GM23338 (cell line): ENCODE measurements around the gene DIP2B. TPM values are rescaled to one million over a fixed set of nuclear protein-coding genes. Genes with fewer than 3 reads are reported as not detected.

Source experiments
- ATAC-seq: fragments of 200-7000 bp; cut with Tn5 transposase; 3 replicates; pipeline ENCODE4 v1.9.1; 2020
- DNase-seq: peaks from one replicate; pipeline ENCODE4 v3.0.0-alpha.2; 2015; ENCODE audit warnings: low spot score
- H2AFZ ChIP-seq: fragments of 200-600 bp; sonication (generic); 2 replicates; pipeline ENCODE4 v1.8.0; 2016; ENCODE audit warnings: antibody characterized with exemption, mild to moderate bottlenecking, moderate library complexity
- H3F3A ChIP-seq: fragments of 200-600 bp; sonication (generic); replicated peaks from 2 replicates; pipeline ENCODE4 v1.8.0; 2017; ENCODE audit warnings: antibody characterized with exemption, mixed run types, low read depth
- H3K27ac ChIP-seq: fragments of 200-600 bp; sonication (generic); 2 replicates; pipeline ENCODE4 v1.6.1; 2016; ENCODE audit warnings: low read depth
- H3K27me3 ChIP-seq: fragments of 200-600 bp; sonication (generic); 2 replicates; pipeline ENCODE4 v1.8.0; 2016; ENCODE audit warnings: mild to moderate bottlenecking, mixed run types, moderate library complexity; ENCODE audit not compliant: insufficient read depth
- H3K36me3 ChIP-seq: fragments of 200-600 bp; sonication (generic); 2 replicates; pipeline ENCODE4 v1.8.0; 2016; ENCODE audit warnings: mild to moderate bottlenecking; ENCODE audit not compliant: insufficient read depth
- H3K4me1 ChIP-seq: fragments of 200-600 bp; sonication (generic); 2 replicates; pipeline ENCODE4 v1.8.0; 2016; ENCODE audit warnings: mild to moderate bottlenecking, moderate library complexity; ENCODE audit not compliant: insufficient read depth
- H3K4me2 ChIP-seq: fragments of 200-600 bp; sonication (generic); 2 replicates; pipeline ENCODE4 v1.7.1; 2017; ENCODE audit warnings: mixed run types
- H3K4me3 ChIP-seq: fragments of 200-600 bp; sonication (generic); 2 replicates; pipeline ENCODE4 v1.6.1; 2016; ENCODE audit warnings: mixed run types
- H3K79me2 ChIP-seq: fragments of 200-600 bp; sonication (generic); replicated peaks from 2 replicates; pipeline ENCODE4 v1.8.0; 2017; ENCODE audit warnings: mild to moderate bottlenecking; ENCODE audit not compliant: insufficient read depth
- H3K9me2 ChIP-seq: fragments of 200-600 bp; sonication (generic); 2 replicates; pipeline ENCODE4 v1.8.0; 2017; ENCODE audit not compliant: insufficient read depth
- H4K20me1 ChIP-seq: fragments of 200-600 bp; sonication (generic); replicated peaks from 2 replicates; pipeline ENCODE4 v1.8.0; 2017; ENCODE audit warnings: mild to moderate bottlenecking; ENCODE audit not compliant: insufficient read depth
- H3K27ac Mint-ChIP-seq: 2 replicates; pipeline ENCODE4 v1.8.0; 2020; ENCODE audit warnings: inconsistent platforms, mild to moderate bottlenecking, moderate library complexity, mixed read lengths
- H3K27me3 Mint-ChIP-seq: 3 replicates; pipeline ENCODE4 v1.8.0; 2022; ENCODE audit warnings: low read depth, mild to moderate bottlenecking, moderate library complexity, mixed read lengths, inconsistent platforms; ENCODE audit not compliant: insufficient read depth, poor library complexity
- H3K36me3 Mint-ChIP-seq: 3 replicates; pipeline ENCODE4 v1.8.0; 2021; ENCODE audit warnings: low read depth, mild to moderate bottlenecking, inconsistent platforms, moderate library complexity, mixed read lengths
- H3K4me1 Mint-ChIP-seq: 3 replicates; pipeline ENCODE4 v1.8.0; 2020; ENCODE audit warnings: mild to moderate bottlenecking, inconsistent platforms, mixed read lengths
- H3K4me3 Mint-ChIP-seq: 3 replicates; pipeline ENCODE4 v1.8.0; 2021; ENCODE audit warnings: moderate library complexity, mild to moderate bottlenecking, inconsistent platforms, mixed read lengths
- H3K9me3 Mint-ChIP-seq: 3 replicates; pipeline ENCODE4 v1.8.0; 2020; ENCODE audit warnings: moderate library complexity, mild to moderate bottlenecking, inconsistent platforms, mixed read lengths
- CREB1 ChIP-seq: fragments of 250-450 bp; sonication (Bioruptor Pico); IDR thresholded peaks from 2 replicates; pipeline ENCODE4 v1.5.0; 2020; ENCODE audit warnings: low read depth, mild to moderate bottlenecking, moderate library complexity
- EZH2 ChIP-seq: fragments of 200-600 bp; sonication (generic); IDR thresholded peaks from one replicate; pipeline ENCODE4 v1.8.0; 2017; ENCODE audit warnings: antibody characterized with exemption, mild to moderate bottlenecking, low read depth; ENCODE audit not compliant: unreplicated experiment
- EZH2phosphoT487 ChIP-seq: fragments of 200-600 bp; sonication (generic); IDR thresholded peaks from one replicate; pipeline ENCODE4 v1.8.1; 2018; ENCODE audit warnings: antibody characterized with exemption; ENCODE audit not compliant: unreplicated experiment
- JUNB ChIP-seq: IDR thresholded peaks from one replicate; pipeline ENCODE4 v1.6.1; 2016; ENCODE audit warnings: antibody characterized with exemption; ENCODE audit not compliant: unreplicated experiment
- NANOG ChIP-seq: IDR thresholded peaks from 2 replicates; pipeline ENCODE4 v1.6.1; 2016; ENCODE audit warnings: antibody characterized with exemption, borderline replicate concordance
- POLR2AphosphoS5 ChIP-seq: IDR thresholded peaks from 2 replicates; pipeline ENCODE4 v1.6.1; 2016; ENCODE audit warnings: antibody characterized with exemption, low read depth
- STAT1 ChIP-seq: IDR thresholded peaks from one replicate; pipeline ENCODE4 v1.6.1; 2016; ENCODE audit warnings: antibody characterized with exemption; ENCODE audit not compliant: unreplicated experiment
- polyA plus RNA-seq: library from polyadenylated mRNA; unstranded; fragments of >200 nt; fragmentation: Nextera tagmentation; extraction: Ambion mirVana; gene quantifications from 2 replicates; pipeline ENCODE4 v1.2.1, GENCODE V29; 2016
- total RNA-seq: library from RNA; depleted of rRNA; stranded (reverse); fragments of >200 nt; shearing (Covaris generic); gene quantifications from 2 replicates; pipeline ENCODE4 v1.2.3, GENCODE V29; 2014
- TF ChIP-seq, protein P1 (sequence below), 2 experiments: fragments of 200-600 bp in 1 of 2; sonication (generic) in 1 of 2; conservative IDR thresholded peaks; 2 replicates each; pipeline versions ENCODE4 v1.5.1 to v1.6.1; 2016 to 2017; ENCODE audit warnings: antibody characterized with exemption in 2 of 2, low read depth in 2 of 2, mild to moderate bottlenecking in 2 of 2, moderate library complexity in 1 of 2
- TF ChIP-seq, protein P2 (sequence below): IDR thresholded peaks from one replicate; pipeline ENCODE4 v1.6.1; 2018; ENCODE audit warnings: antibody characterized with exemption; ENCODE audit not compliant: unreplicated experiment
- TF ChIP-seq, protein P3 (sequence below): fragments of 250-450 bp; sonication (Bioruptor Pico); IDR thresholded peaks from 2 replicates; pipeline ENCODE4 v1.5.0; 2020; ENCODE audit warnings: mild to moderate bottlenecking, moderate library complexity

The DIP2B gene
- total and polyA plus RNA-seq, 2 experiments from 2014 or later: 8.0 to 36.4 TPM

DNA sequence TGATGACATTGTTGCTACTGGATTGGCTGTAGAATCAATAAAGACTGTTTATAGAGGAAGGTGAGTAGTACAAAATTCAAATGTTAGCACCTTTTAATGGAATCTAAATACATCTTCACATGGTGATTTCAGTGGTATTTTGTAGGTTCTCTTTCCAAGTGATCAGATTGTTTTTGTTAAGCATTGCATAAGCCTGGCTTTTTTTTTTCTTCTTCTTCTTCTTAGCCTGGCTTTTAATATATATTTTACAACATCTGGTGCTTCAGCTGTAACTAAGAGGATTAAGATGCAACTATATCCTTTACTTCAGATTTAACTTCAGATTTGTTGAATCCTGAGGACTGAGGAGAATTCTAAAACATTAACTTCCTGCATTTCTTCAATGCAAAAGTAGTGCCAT, 201.8 kb downstream of the DIP2B start:
- H3K79me2 ChIP-seq: no peaks in the 10 kb centered on the region
- no peak overlapping the region for H2AFZ ChIP-seq
- H3K27me3 ChIP-seq: no peaks in the 10 kb centered on the region
- no peak overlapping the region for H3K4me3 ChIP-seq
- no peaks in the 10 kb centered on the region for H3K9me2 ChIP-seq
- Mint-ChIP-seq H3K9me3 (no peaks in the 10 kb centered on the region), H3K36me3 (peaks cover 29% of the 10 kb centered on the region), H3K4me1 (no peaks in the 10 kb centered on the region), H3K4me3 (no peak overlapping the region), H3K27ac (no peak overlapping the region), H3K27me3 (peaks cover 2% of the 10 kb centered on the region)
- no peak for ATAC-seq
- H3K4me2 ChIP-seq: no peak overlapping the region
- 0 out of 2 replicates have a peak, but pooled peaks cover 4% of the 10 kb centered on the region for H3F3A ChIP-seq
- H4K20me1 ChIP-seq: no peaks in the 10 kb centered on the region
- H3K27ac ChIP-seq: no peak overlapping the region
- TF ChIP-seq JUNB (no peak), EZH2phosphoT487 (no peak), NANOG (no peak), CREB1 (CRISPR knock-in tag) (no peak)
- TF ChIP-seq, protein P1, sequence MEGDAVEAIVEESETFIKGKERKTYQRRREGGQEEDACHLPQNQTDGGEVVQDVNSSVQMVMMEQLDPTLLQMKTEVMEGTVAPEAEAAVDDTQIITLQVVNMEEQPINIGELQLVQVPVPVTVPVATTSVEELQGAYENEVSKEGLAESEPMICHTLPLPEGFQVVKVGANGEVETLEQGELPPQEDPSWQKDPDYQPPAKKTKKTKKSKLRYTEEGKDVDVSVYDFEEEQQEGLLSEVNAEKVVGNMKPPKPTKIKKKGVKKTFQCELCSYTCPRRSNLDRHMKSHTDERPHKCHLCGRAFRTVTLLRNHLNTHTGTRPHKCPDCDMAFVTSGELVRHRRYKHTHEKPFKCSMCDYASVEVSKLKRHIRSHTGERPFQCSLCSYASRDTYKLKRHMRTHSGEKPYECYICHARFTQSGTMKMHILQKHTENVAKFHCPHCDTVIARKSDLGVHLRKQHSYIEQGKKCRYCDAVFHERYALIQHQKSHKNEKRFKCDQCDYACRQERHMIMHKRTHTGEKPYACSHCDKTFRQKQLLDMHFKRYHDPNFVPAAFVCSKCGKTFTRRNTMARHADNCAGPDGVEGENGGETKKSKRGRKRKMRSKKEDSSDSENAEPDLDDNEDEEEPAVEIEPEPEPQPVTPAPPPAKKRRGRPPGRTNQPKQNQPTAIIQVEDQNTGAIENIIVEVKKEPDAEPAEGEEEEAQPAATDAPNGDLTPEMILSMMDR (conservative IDR thresholded peaks at IDR 0.05; ENCODE audit: low read depth in 2 of 2): no peak
- TF ChIP-seq, protein P2, sequence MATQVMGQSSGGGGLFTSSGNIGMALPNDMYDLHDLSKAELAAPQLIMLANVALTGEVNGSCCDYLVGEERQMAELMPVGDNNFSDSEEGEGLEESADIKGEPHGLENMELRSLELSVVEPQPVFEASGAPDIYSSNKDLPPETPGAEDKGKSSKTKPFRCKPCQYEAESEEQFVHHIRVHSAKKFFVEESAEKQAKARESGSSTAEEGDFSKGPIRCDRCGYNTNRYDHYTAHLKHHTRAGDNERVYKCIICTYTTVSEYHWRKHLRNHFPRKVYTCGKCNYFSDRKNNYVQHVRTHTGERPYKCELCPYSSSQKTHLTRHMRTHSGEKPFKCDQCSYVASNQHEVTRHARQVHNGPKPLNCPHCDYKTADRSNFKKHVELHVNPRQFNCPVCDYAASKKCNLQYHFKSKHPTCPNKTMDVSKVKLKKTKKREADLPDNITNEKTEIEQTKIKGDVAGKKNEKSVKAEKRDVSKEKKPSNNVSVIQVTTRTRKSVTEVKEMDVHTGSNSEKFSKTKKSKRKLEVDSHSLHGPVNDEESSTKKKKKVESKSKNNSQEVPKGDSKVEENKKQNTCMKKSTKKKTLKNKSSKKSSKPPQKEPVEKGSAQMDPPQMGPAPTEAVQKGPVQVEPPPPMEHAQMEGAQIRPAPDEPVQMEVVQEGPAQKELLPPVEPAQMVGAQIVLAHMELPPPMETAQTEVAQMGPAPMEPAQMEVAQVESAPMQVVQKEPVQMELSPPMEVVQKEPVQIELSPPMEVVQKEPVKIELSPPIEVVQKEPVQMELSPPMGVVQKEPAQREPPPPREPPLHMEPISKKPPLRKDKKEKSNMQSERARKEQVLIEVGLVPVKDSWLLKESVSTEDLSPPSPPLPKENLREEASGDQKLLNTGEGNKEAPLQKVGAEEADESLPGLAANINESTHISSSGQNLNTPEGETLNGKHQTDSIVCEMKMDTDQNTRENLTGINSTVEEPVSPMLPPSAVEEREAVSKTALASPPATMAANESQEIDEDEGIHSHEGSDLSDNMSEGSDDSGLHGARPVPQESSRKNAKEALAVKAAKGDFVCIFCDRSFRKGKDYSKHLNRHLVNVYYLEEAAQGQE: no peak
- H3K4me1 ChIP-seq: no peaks in the 10 kb centered on the region
- DNase-seq: no peak
- H3K36me3 ChIP-seq: peaks cover 19% of the 10 kb centered on the region

DNA sequence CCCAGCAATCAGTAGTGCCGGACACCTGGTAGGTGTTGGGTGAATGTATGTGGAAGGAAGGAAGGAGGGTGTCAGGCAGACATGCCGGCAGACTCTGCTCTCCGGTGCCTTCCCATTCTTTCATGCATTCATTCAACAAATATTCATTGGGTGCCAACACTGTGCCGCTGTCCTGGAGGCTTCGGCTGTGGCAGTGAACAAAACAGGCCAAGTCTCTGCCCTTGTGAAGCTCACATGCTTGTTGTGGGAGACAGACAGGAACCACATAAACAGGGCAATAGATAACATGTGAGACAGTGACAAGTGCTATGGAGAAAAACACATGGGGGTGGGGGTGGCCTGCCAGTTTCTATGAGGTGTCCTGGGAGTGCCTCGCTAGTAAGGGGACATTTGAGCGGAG, 202.6 kb downstream of the DIP2B start:
- H3K27me3 ChIP-seq: no peaks in the 10 kb centered on the region
- no peaks in the 10 kb centered on the region for H3K9me2 ChIP-seq
- no peak overlapping the region for H3K27ac Mint-ChIP-seq
- H4K20me1 ChIP-seq: no peaks in the 10 kb centered on the region
- peaks cover 19% of the 10 kb centered on the region for H3K36me3 ChIP-seq
- no peaks in the 10 kb centered on the region for H3K4me1 Mint-ChIP-seq
- H3K4me2 ChIP-seq: no peak overlapping the region
- H3K4me1 ChIP-seq: no peaks in the 10 kb centered on the region
- H3K9me3 Mint-ChIP-seq: no peaks in the 10 kb centered on the region
- H2AFZ ChIP-seq: no peak overlapping the region
- no peak overlapping the region for H3K4me3 Mint-ChIP-seq
- H3K27ac ChIP-seq: no peak overlapping the region
- peaks cover 3% of the 10 kb centered on the region for H3K27me3 Mint-ChIP-seq
- no peak for DNase-seq
- 0 out of 2 replicates have a peak, but pooled peaks cover 4% of the 10 kb centered on the region for H3F3A ChIP-seq
- peaks cover 32% of the 10 kb centered on the region for H3K36me3 Mint-ChIP-seq
- no peaks in the 10 kb centered on the region for H3K79me2 ChIP-seq
- no peak for ATAC-seq
- no peak overlapping the region for H3K4me3 ChIP-seq
- TF ChIP-seq EZH2: no peak
- no peak for TF ChIP-seq STAT1
- TF ChIP-seq, protein P3, sequence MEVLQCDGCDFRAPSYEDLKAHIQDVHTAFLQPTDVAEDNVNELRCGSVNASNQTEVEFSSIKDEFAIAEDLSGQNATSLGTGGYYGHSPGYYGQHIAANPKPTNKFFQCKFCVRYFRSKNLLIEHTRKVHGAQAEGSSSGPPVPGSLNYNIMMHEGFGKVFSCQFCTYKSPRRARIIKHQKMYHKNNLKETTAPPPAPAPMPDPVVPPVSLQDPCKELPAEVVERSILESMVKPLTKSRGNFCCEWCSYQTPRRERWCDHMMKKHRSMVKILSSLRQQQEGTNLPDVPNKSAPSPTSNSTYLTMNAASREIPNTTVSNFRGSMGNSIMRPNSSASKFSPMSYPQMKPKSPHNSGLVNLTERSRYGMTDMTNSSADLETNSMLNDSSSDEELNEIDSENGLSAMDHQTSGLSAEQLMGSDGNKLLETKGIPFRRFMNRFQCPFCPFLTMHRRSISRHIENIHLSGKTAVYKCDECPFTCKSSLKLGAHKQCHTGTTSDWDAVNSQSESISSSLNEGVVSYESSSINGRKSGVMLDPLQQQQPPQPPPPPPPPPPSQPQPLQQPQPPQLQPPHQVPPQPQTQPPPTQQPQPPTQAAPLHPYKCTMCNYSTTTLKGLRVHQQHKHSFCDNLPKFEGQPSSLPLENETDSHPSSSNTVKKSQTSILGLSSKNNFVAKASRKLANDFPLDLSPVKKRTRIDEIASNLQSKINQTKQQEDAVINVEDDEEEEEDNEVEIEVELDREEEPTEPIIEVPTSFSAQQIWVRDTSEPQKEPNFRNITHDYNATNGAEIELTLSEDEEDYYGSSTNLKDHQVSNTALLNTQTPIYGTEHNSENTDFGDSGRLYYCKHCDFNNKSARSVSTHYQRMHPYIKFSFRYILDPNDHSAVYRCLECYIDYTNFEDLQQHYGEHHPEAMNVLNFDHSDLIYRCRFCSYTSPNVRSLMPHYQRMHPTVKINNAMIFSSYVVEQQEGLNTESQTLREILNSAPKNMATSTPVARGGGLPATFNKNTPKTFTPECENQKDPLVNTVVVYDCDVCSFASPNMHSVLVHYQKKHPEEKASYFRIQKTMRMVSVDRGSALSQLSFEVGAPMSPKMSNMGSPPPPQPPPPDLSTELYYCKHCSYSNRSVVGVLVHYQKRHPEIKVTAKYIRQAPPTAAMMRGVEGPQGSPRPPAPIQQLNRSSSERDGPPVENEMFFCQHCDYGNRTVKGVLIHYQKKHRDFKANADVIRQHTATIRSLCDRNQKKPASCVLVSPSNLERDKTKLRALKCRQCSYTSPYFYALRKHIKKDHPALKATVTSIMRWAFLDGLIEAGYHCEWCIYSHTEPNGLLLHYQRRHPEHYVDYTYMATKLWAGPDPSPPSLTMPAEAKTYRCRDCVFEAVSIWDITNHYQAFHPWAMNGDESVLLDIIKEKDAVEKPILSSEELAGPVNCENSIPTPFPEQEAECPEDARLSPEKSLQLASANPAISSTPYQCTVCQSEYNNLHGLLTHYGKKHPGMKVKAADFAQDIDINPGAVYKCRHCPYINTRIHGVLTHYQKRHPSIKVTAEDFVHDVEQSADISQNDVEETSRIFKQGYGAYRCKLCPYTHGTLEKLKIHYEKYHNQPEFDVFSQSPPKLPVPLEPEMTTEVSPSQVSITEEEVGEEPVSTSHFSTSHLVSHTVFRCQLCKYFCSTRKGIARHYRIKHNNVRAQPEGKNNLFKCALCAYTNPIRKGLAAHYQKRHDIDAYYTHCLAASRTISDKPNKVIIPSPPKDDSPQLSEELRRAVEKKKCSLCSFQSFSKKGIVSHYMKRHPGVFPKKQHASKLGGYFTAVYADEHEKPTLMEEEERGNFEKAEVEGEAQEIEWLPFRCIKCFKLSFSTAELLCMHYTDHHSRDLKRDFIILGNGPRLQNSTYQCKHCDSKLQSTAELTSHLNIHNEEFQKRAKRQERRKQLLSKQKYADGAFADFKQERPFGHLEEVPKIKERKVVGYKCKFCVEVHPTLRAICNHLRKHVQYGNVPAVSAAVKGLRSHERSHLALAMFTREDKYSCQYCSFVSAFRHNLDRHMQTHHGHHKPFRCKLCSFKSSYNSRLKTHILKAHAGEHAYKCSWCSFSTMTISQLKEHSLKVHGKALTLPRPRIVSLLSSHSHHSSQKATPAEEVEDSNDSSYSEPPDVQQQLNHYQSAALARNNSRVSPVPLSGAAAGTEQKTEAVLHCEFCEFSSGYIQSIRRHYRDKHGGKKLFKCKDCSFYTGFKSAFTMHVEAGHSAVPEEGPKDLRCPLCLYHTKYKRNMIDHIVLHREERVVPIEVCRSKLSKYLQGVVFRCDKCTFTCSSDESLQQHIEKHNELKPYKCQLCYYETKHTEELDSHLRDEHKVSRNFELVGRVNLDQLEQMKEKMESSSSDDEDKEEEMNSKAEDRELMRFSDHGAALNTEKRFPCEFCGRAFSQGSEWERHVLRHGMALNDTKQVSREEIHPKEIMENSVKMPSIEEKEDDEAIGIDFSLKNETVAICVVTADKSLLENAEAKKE (CRISPR knock-in tag): no peak
- TF ChIP-seq NANOG: no peak
- no peak for TF ChIP-seq JUNB
- no peak for TF ChIP-seq CREB1 (CRISPR knock-in tag)
- no peak for TF ChIP-seq POLR2AphosphoS5
